Measurements from ENCODE around the gene UBE3A. TPM values are rescaled to one million over a fixed set of nuclear protein-coding genes. Genes with fewer than 3 reads are reported as not detected.

UBE3A gene
- total RNA-seq, 1 experiment from 2014 or later, result 104 TPM

DNA sequence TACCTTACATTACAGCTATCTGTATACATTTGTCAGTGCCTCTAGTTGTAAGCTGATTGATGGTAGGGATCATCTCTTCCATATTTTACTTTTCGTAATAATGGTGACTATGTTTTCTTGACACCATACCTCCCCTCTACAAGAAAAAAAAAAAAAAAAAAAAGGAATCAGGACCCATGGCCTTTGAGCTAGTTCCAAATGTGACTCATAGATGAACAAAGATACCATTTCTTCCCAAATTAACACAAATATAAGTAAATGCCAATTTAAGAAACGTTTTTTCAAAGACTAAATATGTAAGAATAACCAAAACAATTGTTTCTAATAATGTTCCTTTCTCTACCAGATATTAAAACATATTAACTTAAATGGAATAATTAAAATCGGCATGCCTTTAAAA is 23.1 kb downstream of the UBE3A start:
- no peaks in the 10 kb centered on the region for H3K9me2 ChIP-seq (ENCODE audit: insufficient read depth)
- no TSS peak for BruUV-seq (replicated peaks)
- no peaks in the 10 kb centered on the region; a peak in 1 of 4 replicates for H3K36me3 ChIP-seq (ENCODE audit: control insufficient read depth in 1 of 2, insufficient read depth in 2 of 2, low read length in 2 of 2)
- ChIA-PET CTCF (no interaction called here), RAD21 (ENCODE audit: low non-redundant PET in 1 of 2, low total read pairs in 2 of 2, uncharacterized antibody in 2 of 2, unreplicated experiment in 2 of 2) (no interaction called here), POLR2A (no interaction called here)
- DNase-seq (ENCODE audit: low read depth, low spot score), result no peak
- ATAC-seq, result no peak
- intact Hi-C loops (cut with micrococcal nuclease), result loop anchor here (5.0 kb wide), 1 partner anchor 38 kb away; no protein-coding TSS in a partner anchor
- H3K27ac ChIP-seq (ENCODE audit: low read depth, low read length), result no peak overlapping the region
- no peak overlapping the region for H2AFZ ChIP-seq (ENCODE audit: low read depth, low read length, poor library complexity, severe bottlenecking)
- TF ChIP-seq EZH2 (IDR thresholded peaks at IDR 0.05) (no peak), POLR2AphosphoS5 (IDR thresholded peaks at IDR 0.05; ENCODE audit: low read depth, low read length) (no peak), ZFX (IDR thresholded peaks at IDR 0.05) (no peak), SIN3A (IDR thresholded peaks at IDR 0.05; ENCODE audit: low read depth) (no peak), TCF7L2 (IDR thresholded peaks at IDR 0.05; ENCODE audit: borderline replicate concordance, extremely low read depth, insufficient read depth, insufficient read length) (no peak), ELF1 (IDR thresholded peaks at IDR 0.05; ENCODE audit: borderline replicate concordance, low read depth) (no peak), EGR1 (IDR thresholded peaks at IDR 0.05; ENCODE audit: low read depth) (no peak), CEBPB (IDR thresholded peaks at IDR 0.05; ENCODE audit: low read depth) (no peak), SRF (IDR thresholded peaks at IDR 0.05; ENCODE audit: low read depth) (no peak), SP1 (IDR thresholded peaks at IDR 0.05; ENCODE audit: low read depth) (no peak), ATF3 (IDR thresholded peaks at IDR 0.05) (no peak)
- TF ChIP-seq, protein P1, sequence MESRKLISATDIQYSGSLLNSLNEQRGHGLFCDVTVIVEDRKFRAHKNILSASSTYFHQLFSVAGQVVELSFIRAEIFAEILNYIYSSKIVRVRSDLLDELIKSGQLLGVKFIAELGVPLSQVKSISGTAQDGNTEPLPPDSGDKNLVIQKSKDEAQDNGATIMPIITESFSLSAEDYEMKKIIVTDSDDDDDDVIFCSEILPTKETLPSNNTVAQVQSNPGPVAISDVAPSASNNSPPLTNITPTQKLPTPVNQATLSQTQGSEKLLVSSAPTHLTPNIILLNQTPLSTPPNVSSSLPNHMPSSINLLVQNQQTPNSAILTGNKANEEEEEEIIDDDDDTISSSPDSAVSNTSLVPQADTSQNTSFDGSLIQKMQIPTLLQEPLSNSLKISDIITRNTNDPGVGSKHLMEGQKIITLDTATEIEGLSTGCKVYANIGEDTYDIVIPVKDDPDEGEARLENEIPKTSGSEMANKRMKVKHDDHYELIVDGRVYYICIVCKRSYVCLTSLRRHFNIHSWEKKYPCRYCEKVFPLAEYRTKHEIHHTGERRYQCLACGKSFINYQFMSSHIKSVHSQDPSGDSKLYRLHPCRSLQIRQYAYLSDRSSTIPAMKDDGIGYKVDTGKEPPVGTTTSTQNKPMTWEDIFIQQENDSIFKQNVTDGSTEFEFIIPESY (IDR thresholded peaks at IDR 0.05; ENCODE audit: extremely low read depth, insufficient replicate concordance, low read length), result no peak
- H3K4me2 ChIP-seq (ENCODE audit: low read length), result no peak overlapping the region
- H4K20me1 ChIP-seq (ENCODE audit: insufficient read depth), result peaks cover 15% of the 10 kb centered on the region; the same call in 1 of the 2 replicates
- no peaks in the 10 kb centered on the region for H3K27me3 ChIP-seq (ENCODE audit: insufficient read depth, low read length)
- no peak overlapping the region for H3K4me3 ChIP-seq (replicated peaks in 1 of 2; ENCODE audit: low read depth in 1 of 2, low read length in 2 of 2)
- H3K9me3 ChIP-seq (ENCODE audit: control insufficient read depth in 1 of 2, insufficient read depth in 1 of 2, low read depth in 1 of 2, low read length in 2 of 2), result no peaks in the 10 kb centered on the region
- H3K79me2 ChIP-seq (ENCODE audit: insufficient read depth, low read length), result peaks cover 100% of the 10 kb centered on the region
- no peaks in the 10 kb centered on the region for H3K4me1 ChIP-seq (ENCODE audit: control insufficient read depth in 1 of 2, insufficient read depth in 2 of 2, low read length in 2 of 2)
- H3K9ac ChIP-seq (ENCODE audit: low read length), result no peak overlapping the region
